Testis (tissue), 2 donors: ENCODE results near the gene KRR1.

Source experiments
- POLR2A ChIP-seq: fragments of 450-650 bp; IDR thresholded peaks from one replicate; pipeline ENCODE4 v1.6.1; 2017; ENCODE audit warnings: antibody characterized with exemption, mild to moderate bottlenecking, moderate library complexity
- TF ChIP-seq, protein P1 (sequence below), 3 experiments: fragments of 450-650 bp in 2 of 3; fragments of 200-600 bp in 1 of 3; sonication (generic) in 1 of 3; IDR thresholded peaks; one replicate each; pipeline ENCODE4 v1.5.1; 2016 to 2019; ENCODE audit warnings: antibody characterized with exemption in 3 of 3, mild to moderate bottlenecking in 2 of 3, moderate library complexity in 1 of 3

DNA sequence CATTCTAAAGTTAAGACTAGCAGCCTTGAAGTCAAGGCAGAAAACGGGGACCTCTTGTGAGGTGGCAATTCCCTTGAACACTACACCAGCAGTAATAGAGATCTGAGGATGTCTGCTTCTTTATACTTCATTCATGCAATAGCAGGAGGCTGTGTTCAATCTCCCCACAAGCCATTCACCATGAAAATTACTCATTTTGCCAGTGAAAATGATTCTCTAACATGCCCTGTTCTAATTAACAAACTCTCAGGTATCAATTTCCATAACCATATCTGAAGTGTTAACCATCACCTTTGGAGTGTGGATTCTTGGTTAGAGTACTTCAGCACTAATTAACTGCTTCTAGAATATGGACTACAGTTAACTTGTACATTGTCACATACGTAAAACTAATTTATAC lies 34.3 kb downstream of the KRR1 start:
- TF ChIP-seq, protein P1, sequence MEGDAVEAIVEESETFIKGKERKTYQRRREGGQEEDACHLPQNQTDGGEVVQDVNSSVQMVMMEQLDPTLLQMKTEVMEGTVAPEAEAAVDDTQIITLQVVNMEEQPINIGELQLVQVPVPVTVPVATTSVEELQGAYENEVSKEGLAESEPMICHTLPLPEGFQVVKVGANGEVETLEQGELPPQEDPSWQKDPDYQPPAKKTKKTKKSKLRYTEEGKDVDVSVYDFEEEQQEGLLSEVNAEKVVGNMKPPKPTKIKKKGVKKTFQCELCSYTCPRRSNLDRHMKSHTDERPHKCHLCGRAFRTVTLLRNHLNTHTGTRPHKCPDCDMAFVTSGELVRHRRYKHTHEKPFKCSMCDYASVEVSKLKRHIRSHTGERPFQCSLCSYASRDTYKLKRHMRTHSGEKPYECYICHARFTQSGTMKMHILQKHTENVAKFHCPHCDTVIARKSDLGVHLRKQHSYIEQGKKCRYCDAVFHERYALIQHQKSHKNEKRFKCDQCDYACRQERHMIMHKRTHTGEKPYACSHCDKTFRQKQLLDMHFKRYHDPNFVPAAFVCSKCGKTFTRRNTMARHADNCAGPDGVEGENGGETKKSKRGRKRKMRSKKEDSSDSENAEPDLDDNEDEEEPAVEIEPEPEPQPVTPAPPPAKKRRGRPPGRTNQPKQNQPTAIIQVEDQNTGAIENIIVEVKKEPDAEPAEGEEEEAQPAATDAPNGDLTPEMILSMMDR (IDR thresholded peaks at IDR 0.05) = no peak
- no peak for TF ChIP-seq POLR2A
